Measurements from ENCODE around the gene CCNO. TPM values are rescaled to one million over a fixed set of nuclear protein-coding genes. Genes with fewer than 3 reads are reported as not detected.
A peak's percentile ranks its signal among the peaks of the same experiment; 100 is the strongest.

CCNO gene
- total RNA-seq, 2 experiments from 2014 or later: not detected

DNA sequence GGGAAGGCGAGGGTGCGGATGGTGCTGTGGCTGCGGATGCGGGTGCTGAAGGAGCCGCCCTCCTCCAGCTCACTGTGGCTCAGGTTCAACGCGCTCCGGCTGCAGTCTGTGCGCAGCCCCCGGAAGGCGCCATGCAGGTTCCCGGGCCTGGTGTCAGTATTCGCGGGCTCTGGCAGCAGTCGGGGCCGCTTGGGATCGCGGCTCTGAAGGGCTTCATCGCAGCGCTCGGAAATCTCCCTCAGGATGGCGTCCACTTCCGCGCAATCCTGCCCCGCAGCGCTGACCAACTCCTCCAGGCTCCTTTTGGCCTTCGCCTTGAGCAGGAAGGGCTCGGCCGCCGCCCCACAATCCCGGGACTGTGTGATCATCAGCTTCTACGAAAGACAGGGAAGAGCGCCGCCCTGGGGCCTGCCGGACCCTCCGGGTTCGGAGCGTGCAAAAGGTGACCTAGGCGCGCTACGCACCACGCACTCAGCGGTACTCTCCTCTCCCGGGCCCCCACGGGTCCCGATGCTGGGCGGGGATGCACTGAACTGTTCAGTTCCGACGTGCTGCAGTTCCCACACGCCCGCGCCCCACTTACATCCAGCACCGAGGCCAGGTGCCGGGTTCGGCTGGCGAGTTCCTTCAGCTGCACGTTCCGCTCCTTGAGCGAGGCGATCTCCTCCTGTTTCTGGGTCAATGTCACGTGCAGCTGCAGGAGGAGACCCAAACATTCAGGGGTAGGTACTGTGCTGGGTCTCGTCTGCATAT is 12.8 kb downstream of the CCNO start:
- Mint-ChIP-seq H3K4me1 (ENCODE audit: low read depth) (peaks cover 30% of the 10 kb centered on the region), H3K27me3 (ENCODE audit: low read depth) (peaks cover 72% of the 10 kb centered on the region), H3K36me3 (ENCODE audit: low read depth) (no peaks in the 10 kb centered on the region), H3K4me3 (peak overlapping the region; percentile 69), H3K9me3 (no peaks in the 10 kb centered on the region), H3K27ac (no peak overlapping the region)
- CTCF ChIA-PET: interaction anchor here (0.6 to 1.0 kb wide), 2 partner anchors 48 to 188 kb away, joined by 3 read pairs; no protein-coding TSS in a partner anchor
- intact Hi-C loops (cut with micrococcal nuclease): loop anchor here (10.0 kb wide), 2 partner anchors 834 to 984 kb away; no protein-coding TSS in a partner anchor
- DNase-seq: peak; percentile 18

DNA sequence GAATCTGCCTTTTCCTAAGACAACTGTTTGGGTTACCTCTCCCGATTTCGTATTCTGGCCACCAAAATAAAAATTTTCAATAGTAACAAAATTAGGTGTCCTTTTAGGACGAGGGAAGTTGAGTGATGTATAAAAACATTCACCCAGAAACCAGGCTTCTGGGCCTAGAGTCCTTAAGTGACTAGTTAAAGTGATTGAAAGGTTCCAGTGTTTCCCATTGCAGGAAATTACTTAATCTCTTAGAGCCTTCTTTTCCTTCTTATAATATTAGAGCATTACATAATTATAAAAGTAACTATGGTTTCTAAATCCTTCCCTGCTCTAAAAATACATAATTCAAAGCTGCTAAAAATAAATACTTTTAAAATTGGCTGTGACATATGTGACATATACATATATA is 13.6 kb downstream of the CCNO start:
- H3K36me3 Mint-ChIP-seq (ENCODE audit: low read depth): no peaks in the 10 kb centered on the region
- no peak overlapping the region for H3K27ac Mint-ChIP-seq
- intact Hi-C loops (cut with micrococcal nuclease): loop anchor here (10.0 kb wide), 2 partner anchors 835 to 985 kb away; no protein-coding TSS in a partner anchor
- CTCF ChIA-PET: no interaction called here
- H3K27me3 Mint-ChIP-seq (ENCODE audit: low read depth): peaks cover 64% of the 10 kb centered on the region
- no peak overlapping the region for H3K4me3 Mint-ChIP-seq
- DNase-seq: no peak
- H3K9me3 Mint-ChIP-seq: no peaks in the 10 kb centered on the region
- H3K4me1 Mint-ChIP-seq (ENCODE audit: low read depth): peaks cover 30% of the 10 kb centered on the region

GRCh38 chr5:55218967-55219366 is 14.4 kb downstream of the CCNO start:
- peaks cover 56% of the 10 kb centered on the region for H3K27me3 Mint-ChIP-seq (ENCODE audit: low read depth)
- CTCF ChIA-PET: interaction anchor here (0.8 kb wide), 1 partner anchor 12 kb away, joined by 5 read pairs; no protein-coding TSS in a partner anchor
- intact Hi-C loops (cut with micrococcal nuclease): no loop called here
- no peak for DNase-seq
- H3K9me3 Mint-ChIP-seq: no peaks in the 10 kb centered on the region
- no peaks in the 10 kb centered on the region for H3K36me3 Mint-ChIP-seq (ENCODE audit: low read depth)
- H3K4me3 Mint-ChIP-seq: no peak overlapping the region
- peaks cover 29% of the 10 kb centered on the region for H3K4me1 Mint-ChIP-seq (ENCODE audit: low read depth)
- H3K27ac Mint-ChIP-seq: no peak overlapping the region

- Mint-ChIP-seq H3K4me3 (no peak overlapping the region), H3K36me3 (ENCODE audit: low read depth) (no peaks in the 10 kb centered on the region), H3K27me3 (ENCODE audit: low read depth) (no peaks in the 10 kb centered on the region), H3K4me1 (ENCODE audit: low read depth) (no peaks in the 10 kb centered on the region), H3K27ac (no peak overlapping the region), H3K9me3 (no peaks in the 10 kb centered on the region)
- no peak for DNase-seq
- CTCF ChIA-PET: interaction anchor here (0.6 kb wide), 1 partner anchor 131 kb away, joined by 3 read pairs; no protein-coding TSS in a partner anchor
- intact Hi-C loops (cut with micrococcal nuclease): no loop called here
These were observed 22.1 kb downstream of the CCNO start for GRCh38 chr5:55211184-55211874.

DNA sequence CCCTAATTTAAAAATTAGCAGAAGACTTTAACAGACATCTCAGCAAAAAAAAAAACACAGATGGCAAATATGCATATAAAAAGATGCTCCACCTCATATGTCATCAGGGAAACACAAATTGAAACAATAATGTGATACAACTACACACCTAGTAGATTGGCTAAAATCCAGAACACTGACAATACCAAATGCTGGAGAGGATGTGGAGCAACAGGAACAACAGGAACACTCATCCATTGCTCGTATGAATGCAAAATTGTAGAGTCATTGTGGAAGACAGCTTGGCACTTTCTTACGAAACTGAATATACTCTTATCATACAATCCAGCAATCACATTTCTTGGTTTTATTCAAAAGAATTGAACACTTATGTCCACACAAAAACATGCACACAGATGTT is 28.4 kb downstream of the CCNO start:
- intact Hi-C loops (cut with micrococcal nuclease): no loop called here
- H3K27me3 Mint-ChIP-seq (ENCODE audit: low read depth): peaks cover 19% of the 10 kb centered on the region
- no peak overlapping the region for H3K27ac Mint-ChIP-seq
- H3K4me1 Mint-ChIP-seq (ENCODE audit: low read depth): no peaks in the 10 kb centered on the region
- H3K4me3 Mint-ChIP-seq: no peak overlapping the region
- CTCF ChIA-PET: no interaction called here
- H3K9me3 Mint-ChIP-seq: no peaks in the 10 kb centered on the region
- no peaks in the 10 kb centered on the region for H3K36me3 Mint-ChIP-seq (ENCODE audit: low read depth)
- DNase-seq: no peak

GRCh38 chr5:55191165-55191564 is 42.2 kb downstream of the CCNO start:
- Mint-ChIP-seq H3K9me3 (no peaks in the 10 kb centered on the region), H3K36me3 (ENCODE audit: low read depth) (no peaks in the 10 kb centered on the region), H3K27me3 (ENCODE audit: low read depth) (peaks cover 36% of the 10 kb centered on the region), H3K4me3 (no peak overlapping the region), H3K27ac (no peak overlapping the region), H3K4me1 (ENCODE audit: low read depth) (no peaks in the 10 kb centered on the region)
- CTCF ChIA-PET: interaction anchor here (0.6 to 1.2 kb wide), 3 partner anchors 19 to 702 kb away, joined by 3 read pairs; partner anchors contain the start of gene GPX8
- intact Hi-C loops (cut with micrococcal nuclease): no loop called here
- no peak for DNase-seq

GRCh38 chr5:55188656-55189540 is 44.5 kb downstream of the CCNO start:
- Mint-ChIP-seq H3K4me3 (no peak overlapping the region), H3K27ac (no peak overlapping the region), H3K36me3 (ENCODE audit: low read depth) (no peaks in the 10 kb centered on the region), H3K27me3 (ENCODE audit: low read depth) (peaks cover 38% of the 10 kb centered on the region), H3K4me1 (ENCODE audit: low read depth) (no peaks in the 10 kb centered on the region), H3K9me3 (no peaks in the 10 kb centered on the region)
- intact Hi-C loops (cut with micrococcal nuclease): no loop called here
- CTCF ChIA-PET: no interaction called here
- no peak for DNase-seq

DNA sequence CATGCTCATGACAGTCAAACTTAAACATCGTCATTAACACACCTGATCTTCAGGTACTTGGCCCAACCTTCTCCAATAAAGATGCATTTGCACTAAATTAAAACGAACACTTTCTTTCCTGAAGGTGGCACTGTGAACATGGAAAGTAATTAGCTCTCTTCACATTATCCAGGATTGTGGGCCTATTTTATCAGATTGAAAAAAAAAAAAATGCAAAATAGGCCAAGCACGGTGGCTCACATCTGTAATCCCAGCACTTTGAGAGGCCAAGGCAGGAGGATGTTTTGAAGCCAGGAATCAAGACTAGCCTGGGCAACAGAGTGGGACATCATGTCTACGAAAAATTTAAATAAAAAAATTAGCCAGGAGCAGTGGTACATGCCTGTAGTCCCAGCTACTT is 46.0 kb downstream of the CCNO start:
- no peak overlapping the region for H3K4me3 Mint-ChIP-seq
- CTCF ChIA-PET: no interaction called here
- H3K27me3 Mint-ChIP-seq (ENCODE audit: low read depth): peaks cover 31% of the 10 kb centered on the region
- no peaks in the 10 kb centered on the region for H3K9me3 Mint-ChIP-seq
- no peaks in the 10 kb centered on the region for H3K4me1 Mint-ChIP-seq (ENCODE audit: low read depth)
- no peaks in the 10 kb centered on the region for H3K36me3 Mint-ChIP-seq (ENCODE audit: low read depth)
- no peak for DNase-seq
- no peak overlapping the region for H3K27ac Mint-ChIP-seq
- intact Hi-C loops (cut with micrococcal nuclease): no loop called here

Other genes with a start within 250 kb of the CCNO start
- gene ESM1, start 248.0 kb downstream of the CCNO start, total RNA-seq: not detected
- gene GZMK, start 209.4 kb downstream of the CCNO start, total RNA-seq: not detected
- under 1 TPM in 1 of 2 experiments, not detected in 1; 0.24 TPM for gene GZMA, start 131.0 kb downstream of the CCNO start, total RNA-seq
- gene GPX8, start 73.4 kb downstream of the CCNO start, total RNA-seq: not detected
- not detected for gene CDC20B, start 60.4 kb downstream of the CCNO start, total RNA-seq
- under 1 TPM in 1 of 2 experiments, not detected in 1; 0.17 TPM for gene MCIDAS, start 6.3 kb downstream of the CCNO start, total RNA-seq
- 10 to 100 TPM; 11.0 to 11.1 TPM for gene DHX29, start 74.1 kb upstream of the CCNO start, total RNA-seq
- gene MTREX, start 74.4 kb upstream of the CCNO start, total RNA-seq: 10 to 100 TPM; 76.1 to 79.7 TPM